Endodermal cell (in vitro differentiated cells): Measurements from ENCODE around the gene CELA1. TPM values are rescaled to one million over a fixed set of nuclear protein-coding genes. Genes with fewer than 3 reads are reported as not detected.
A peak's percentile ranks its signal among the peaks of the same experiment; 100 is the strongest.

ENCODE experiments used
- DNase-seq: peaks from one replicate; pipeline ENCODE4 v3.0.0-alpha.2; 2017
- H3K27ac ChIP-seq: 2 replicates; pipeline ENCODE4 v1.5.1; 2013; ENCODE audit warnings: mild to moderate bottlenecking, low read depth, low read length, moderate library complexity
- H3K27me3 ChIP-seq: 2 replicates; pipeline ENCODE4 v1.6.1; 2013; ENCODE audit warnings: mild to moderate bottlenecking, low read length, moderate library complexity; ENCODE audit not compliant: insufficient read depth, control insufficient read depth, poor library complexity, severe bottlenecking
- H3K36me3 ChIP-seq: 2 replicates; pipeline ENCODE4 v1.7.0; 2013; ENCODE audit warnings: mild to moderate bottlenecking, low read length, moderate library complexity; ENCODE audit not compliant: control insufficient read depth, insufficient read depth
- H3K4me1 ChIP-seq: one replicate; pipeline ENCODE4 v1.7.0; 2013; ENCODE audit warnings: low read length; ENCODE audit not compliant: control insufficient read depth, insufficient read depth
- H3K4me3 ChIP-seq: 2 replicates; pipeline ENCODE4 v1.5.1; 2013; ENCODE audit warnings: mild to moderate bottlenecking, low read length, moderate library complexity
- H3K9ac ChIP-seq: 2 replicates; pipeline ENCODE4 v1.6.1; 2013; ENCODE audit warnings: mild to moderate bottlenecking, low read length, moderate library complexity; ENCODE audit not compliant: poor library complexity, severe bottlenecking; ENCODE audit errors: extremely low read depth
- H3K9me3 ChIP-seq: 2 replicates; pipeline ENCODE4 v1.6.1; 2013; ENCODE audit warnings: mild to moderate bottlenecking, low read length, moderate library complexity; ENCODE audit not compliant: control insufficient read depth
- H3K27ac Mint-ChIP-seq: 2 replicates; pipeline ENCODE4 v1.8.0; 2020; ENCODE audit warnings: mixed read lengths
- H3K27me3 Mint-ChIP-seq: 2 replicates; pipeline ENCODE4 v1.8.0; 2021; ENCODE audit warnings: mild to moderate bottlenecking, mixed read lengths; ENCODE audit not compliant: insufficient read depth
- H3K36me3 Mint-ChIP-seq: 2 replicates; pipeline ENCODE4 v1.8.0; 2020; ENCODE audit warnings: low read depth, mixed read lengths
- H3K4me1 Mint-ChIP-seq: 2 replicates; pipeline ENCODE4 v1.8.0; 2020; ENCODE audit warnings: mixed read lengths
- H3K4me3 Mint-ChIP-seq: 2 replicates; pipeline ENCODE4 v1.8.0; 2020; ENCODE audit warnings: mild to moderate bottlenecking, moderate library complexity, mixed read lengths
- H3K9me3 Mint-ChIP-seq: 2 replicates; pipeline ENCODE4 v1.8.0; 2020; ENCODE audit warnings: mild to moderate bottlenecking, mixed read lengths
- WGBS, 2 experiments: methylation state at CpG; one replicate each; pipeline versions ENCODE4 v1.1.5 to v1.1.7; 2013; ENCODE audit warnings: missing lambda C conversion rate in 2 of 2, mixed read lengths in 1 of 2; ENCODE audit not compliant: insufficient coverage in 1 of 2, insufficient read length in 1 of 2; 5-methylcytosine and 5-hydroxymethylcytosine counted together
- total RNA-seq, 2 donors: library from RNA; stranded (reverse); fragmentation: NEBNext Ultra II Directional in 1 of 2; extraction: Animal tissue kit (Norgen Biotek cat#: 25700) in 1 of 2; gene quantifications; 2 replicates in 1 of 2; 3 replicates in 1 of 2; pipeline ENCODE4 v1.2.1, GENCODE V29; 2021
- TF ChIP-seq, protein P1 (sequence below): fragments of 200-600 bp; sonication (generic); conservative IDR thresholded peaks from 2 replicates; pipeline ENCODE4 v1.5.0; 2021; ENCODE audit warnings: antibody characterized with exemption, mild to moderate bottlenecking

Gene CELA1
- total RNA-seq, 2 donors from 2014 or later, result not detected

DNA sequence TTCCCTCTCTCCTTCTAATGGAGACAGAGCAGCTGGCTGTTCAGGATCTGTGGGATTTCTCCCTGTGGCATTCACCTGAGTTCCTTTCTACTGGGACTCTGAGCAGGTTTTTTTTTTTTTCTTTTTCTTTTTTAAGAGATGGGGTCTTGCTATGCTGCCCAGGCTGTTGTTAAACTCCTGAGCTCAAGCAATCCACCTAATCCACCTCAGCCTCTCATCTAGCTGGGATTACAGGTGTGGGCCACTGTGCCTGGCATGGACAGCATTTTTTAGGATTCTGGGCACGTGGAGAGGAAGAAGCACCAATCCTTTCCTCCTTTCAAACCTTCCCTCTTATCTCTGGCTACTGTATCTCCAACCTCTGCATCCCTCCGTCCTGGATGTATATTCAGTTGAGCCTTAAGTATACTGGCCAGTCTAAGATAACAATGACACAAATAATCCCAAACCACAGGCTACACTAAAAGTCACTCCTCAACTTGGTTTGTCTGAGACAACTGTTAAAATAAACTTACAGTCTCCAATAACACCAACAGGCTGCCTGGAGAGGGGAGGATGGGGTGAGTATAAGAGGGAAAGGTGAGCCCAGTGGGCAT lies 16.4 kb upstream of the CELA1 start:
- 60 to 81% methylated on average over 1 to 2 of the region's 2 CpGs for WGBS, 2 experiments
- Mint-ChIP-seq H3K9me3 (no peaks in the 10 kb centered on the region), H3K27ac (no peak overlapping the region)

DNA sequence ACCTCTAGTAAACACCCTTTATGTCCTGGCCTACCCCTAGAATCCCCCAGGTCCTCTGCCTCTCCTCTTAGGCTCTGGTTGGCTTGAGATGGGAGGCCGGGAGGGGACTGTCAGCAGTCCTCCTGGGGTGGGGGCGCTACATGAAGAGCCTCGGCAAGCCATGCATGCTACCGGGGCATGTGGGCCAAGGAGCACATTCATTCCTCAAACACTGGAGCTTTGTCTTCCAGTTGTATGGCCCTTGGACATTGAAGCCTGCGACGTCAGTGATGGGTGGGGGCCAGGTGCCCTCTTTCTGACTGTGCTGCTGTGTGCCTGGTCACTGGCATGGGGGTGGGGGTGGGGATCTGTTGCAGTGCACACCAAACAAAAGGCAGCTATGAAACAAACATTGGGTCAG lies 15.8 kb upstream of the CELA1 start:
- Mint-ChIP-seq H3K4me3 (no peak overlapping the region), H3K9me3 (no peaks in the 10 kb centered on the region), H3K36me3 (peaks cover 15% of the 10 kb centered on the region), H3K4me1 (peaks cover 24% of the 10 kb centered on the region), H3K27ac (peak overlapping the region; percentile 79), H3K27me3 (peaks cover 10% of the 10 kb centered on the region)
- Histone ChIP-seq H3K27ac (no peak overlapping the region), H3K4me1 (peaks cover 15% of the 10 kb centered on the region), H3K4me3 (no peak overlapping the region), H3K9ac (no peak overlapping the region), H3K36me3 (peaks cover 6% of the 10 kb centered on the region), H3K9me3 (no peaks in the 10 kb centered on the region), H3K27me3 (peaks cover 12% of the 10 kb centered on the region)
- no peak for DNase-seq
- TF ChIP-seq, protein P1, sequence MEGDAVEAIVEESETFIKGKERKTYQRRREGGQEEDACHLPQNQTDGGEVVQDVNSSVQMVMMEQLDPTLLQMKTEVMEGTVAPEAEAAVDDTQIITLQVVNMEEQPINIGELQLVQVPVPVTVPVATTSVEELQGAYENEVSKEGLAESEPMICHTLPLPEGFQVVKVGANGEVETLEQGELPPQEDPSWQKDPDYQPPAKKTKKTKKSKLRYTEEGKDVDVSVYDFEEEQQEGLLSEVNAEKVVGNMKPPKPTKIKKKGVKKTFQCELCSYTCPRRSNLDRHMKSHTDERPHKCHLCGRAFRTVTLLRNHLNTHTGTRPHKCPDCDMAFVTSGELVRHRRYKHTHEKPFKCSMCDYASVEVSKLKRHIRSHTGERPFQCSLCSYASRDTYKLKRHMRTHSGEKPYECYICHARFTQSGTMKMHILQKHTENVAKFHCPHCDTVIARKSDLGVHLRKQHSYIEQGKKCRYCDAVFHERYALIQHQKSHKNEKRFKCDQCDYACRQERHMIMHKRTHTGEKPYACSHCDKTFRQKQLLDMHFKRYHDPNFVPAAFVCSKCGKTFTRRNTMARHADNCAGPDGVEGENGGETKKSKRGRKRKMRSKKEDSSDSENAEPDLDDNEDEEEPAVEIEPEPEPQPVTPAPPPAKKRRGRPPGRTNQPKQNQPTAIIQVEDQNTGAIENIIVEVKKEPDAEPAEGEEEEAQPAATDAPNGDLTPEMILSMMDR, result no peak
- 92 to 100% methylated on average over 1 to 6 of the region's 6 CpGs for WGBS, 2 experiments

More for the DNA sequence above, 16.4 kb upstream of the CELA1 start:
- Histone ChIP-seq H3K9me3 (no peaks in the 10 kb centered on the region), H3K4me3 (no peak overlapping the region), H3K27ac (no peak overlapping the region), H3K36me3 (peaks cover 2% of the 10 kb centered on the region), H3K9ac (no peak overlapping the region), H3K4me1 (peaks cover 15% of the 10 kb centered on the region), H3K27me3 (peaks cover 12% of the 10 kb centered on the region)
- Mint-ChIP-seq H3K4me3 (no peak overlapping the region), H3K36me3 (peaks cover 10% of the 10 kb centered on the region), H3K27me3 (peaks cover 10% of the 10 kb centered on the region), H3K4me1 (peaks cover 24% of the 10 kb centered on the region)
- no peak for DNase-seq
- TF ChIP-seq, protein P1, result no peak

DNA sequence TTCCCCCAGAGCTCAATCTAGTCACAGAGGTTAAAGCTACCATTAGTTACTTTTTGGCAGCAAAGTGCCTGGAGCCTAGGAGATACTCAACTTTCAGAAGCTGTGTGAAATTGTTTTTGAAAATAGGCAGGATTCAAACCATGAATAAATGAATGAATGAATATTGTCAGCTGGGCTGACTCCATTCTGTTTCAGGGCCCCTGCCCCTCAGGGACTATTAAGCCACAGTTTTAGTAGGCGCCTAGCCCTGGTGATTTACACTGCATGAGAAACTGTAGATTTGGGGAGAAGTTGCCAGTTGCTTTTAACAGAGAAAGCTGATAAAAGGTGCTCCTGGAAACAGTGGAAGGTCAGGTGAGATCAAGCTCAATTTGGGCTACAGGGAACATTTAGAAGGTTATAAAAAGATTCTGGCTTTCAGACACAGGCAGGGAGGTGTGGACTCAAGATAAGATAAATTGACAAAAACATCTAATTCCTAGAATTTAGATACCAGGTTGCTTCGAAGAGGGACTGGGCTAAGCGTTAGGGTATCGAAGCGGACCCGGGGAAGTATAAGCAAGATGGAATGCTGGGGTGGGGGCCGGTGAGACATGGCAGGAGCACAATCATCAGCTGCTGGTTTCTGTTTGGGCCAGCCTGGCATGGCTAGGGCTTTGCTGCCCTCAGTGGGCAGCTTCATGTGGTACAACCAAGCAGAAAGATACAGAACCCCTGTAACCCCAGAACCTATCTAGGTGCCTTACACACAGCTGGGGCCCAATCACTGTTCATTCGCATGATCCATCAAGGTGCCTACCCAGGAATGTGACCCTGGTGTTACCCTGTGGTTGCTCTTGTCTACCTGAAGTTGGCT lies 14.9 kb upstream of the CELA1 start:
- H3K9ac ChIP-seq, result no peak overlapping the region
- no peaks in the 10 kb centered on the region for H3K9me3 ChIP-seq
- H3K27me3 ChIP-seq, result peaks cover 12% of the 10 kb centered on the region
- peaks cover 12% of the 10 kb centered on the region for H3K36me3 ChIP-seq
- H3K27ac Mint-ChIP-seq, result no peak overlapping the region
- TF ChIP-seq, protein P1, result no peak
- no peak overlapping the region for H3K4me3 Mint-ChIP-seq
- peaks cover 24% of the 10 kb centered on the region for H3K4me1 Mint-ChIP-seq
- H3K4me3 ChIP-seq, result no peak overlapping the region
- WGBS, 2 experiments, result 84 to 86% methylated on average over 5 to 8 of the region's 8 CpGs
- no peaks in the 10 kb centered on the region for H3K9me3 Mint-ChIP-seq
- peaks cover 10% of the 10 kb centered on the region for H3K27me3 Mint-ChIP-seq
- H3K36me3 Mint-ChIP-seq, result peaks cover 21% of the 10 kb centered on the region
- H3K27ac ChIP-seq, result no peak overlapping the region
- DNase-seq, result no peak
- H3K4me1 ChIP-seq, result peaks cover 15% of the 10 kb centered on the region
